ENCODE measurements around the gene FKBP7.
"Not testable (repeated sequence)": the region's sequence is repeated elsewhere in the genome, so short reads cannot be mapped to it uniquely, and the experiment has no call there.

Gene FKBP7

GRCh38 chr2:178478439-178479274, at the start of gene FKBP7:
TSS of gene FKBP7 (minus strand) at chr2:178478600. CDS start at chr2:178478499, 101 bp downstream.
- H3K4me1 Mint-ChIP-seq (ENCODE audit: low read depth) = peaks cover 41% of the 10 kb centered on the region
- H3K9me3 Mint-ChIP-seq = no peaks in the 10 kb centered on the region
- H3K4me3 Mint-ChIP-seq = peak within 1 kb of the TSS; percentile 97
- H3K36me3 Mint-ChIP-seq (ENCODE audit: low read depth) = peaks cover 5% of the 10 kb centered on the region
- H3K27ac Mint-ChIP-seq = peak within 1 kb of the TSS; percentile 99
- no peaks in the 10 kb centered on the region for H3K27me3 Mint-ChIP-seq (ENCODE audit: low read depth)

- no peak overlapping the region for H3K4me3 Mint-ChIP-seq
- H3K36me3 Mint-ChIP-seq (ENCODE audit: low read depth) = peaks cover 33% of the 10 kb centered on the region
- H3K9me3 Mint-ChIP-seq = no peaks in the 10 kb centered on the region
- no peaks in the 10 kb centered on the region for H3K27me3 Mint-ChIP-seq (ENCODE audit: low read depth)
- peaks cover 61% of the 10 kb centered on the region for H3K4me1 Mint-ChIP-seq (ENCODE audit: low read depth)
- H3K27ac Mint-ChIP-seq = no peak overlapping the region
Observed at GRCh38 chr2:178527592-178527991, 49.2 kb upstream of the FKBP7 start.

GRCh38 chr2:178526256-178526655, 47.9 kb upstream of the FKBP7 start:
- Mint-ChIP-seq H3K9me3 (peaks cover 4% of the 10 kb centered on the region), H3K27me3 (ENCODE audit: low read depth) (no peaks in the 10 kb centered on the region), H3K36me3 (ENCODE audit: low read depth) (peaks cover 29% of the 10 kb centered on the region), H3K27ac (no peak overlapping the region), H3K4me1 (ENCODE audit: low read depth) (peaks cover 59% of the 10 kb centered on the region), H3K4me3 (peak overlapping the region; percentile 17)

GRCh38 chr2:178525460-178525859, 47.1 kb upstream of the FKBP7 start:
- H3K9me3 Mint-ChIP-seq; H3K27me3 Mint-ChIP-seq (ENCODE audit: low read depth): not testable (repeated sequence)
- peaks cover 55% of the 10 kb centered on the region for H3K4me1 Mint-ChIP-seq (ENCODE audit: low read depth)
- peaks cover 23% of the 10 kb centered on the region for H3K36me3 Mint-ChIP-seq (ENCODE audit: low read depth)
- H3K27ac Mint-ChIP-seq = peak overlapping the region; percentile 31
- peak overlapping the region; percentile 57 for H3K4me3 Mint-ChIP-seq

- not testable (repeated sequence) for H3K27me3 Mint-ChIP-seq (ENCODE audit: low read depth); H3K9me3 Mint-ChIP-seq; H3K27ac Mint-ChIP-seq
- H3K36me3 Mint-ChIP-seq (ENCODE audit: low read depth) = peaks cover 21% of the 10 kb centered on the region
- H3K4me3 Mint-ChIP-seq = peak overlapping the region; percentile 21
- peaks cover 55% of the 10 kb centered on the region for H3K4me1 Mint-ChIP-seq (ENCODE audit: low read depth)
Observed at GRCh38 chr2:178525010-178525409, 46.6 kb upstream of the FKBP7 start.

- H3K4me3 Mint-ChIP-seq = peak overlapping the region; percentile 94
- peak overlapping the region; percentile 84 for H3K27ac Mint-ChIP-seq
- H3K27me3 Mint-ChIP-seq (ENCODE audit: low read depth) = no peaks in the 10 kb centered on the region
Observed at GRCh38 chr2:178523596-178524134, 45.3 kb upstream of the FKBP7 start.

GRCh38 chr2:178522950-178523595, 44.7 kb upstream of the FKBP7 start:
- H3K4me3 Mint-ChIP-seq = peak overlapping the region; percentile 94
- H3K36me3 Mint-ChIP-seq (ENCODE audit: low read depth) = peaks cover 19% of the 10 kb centered on the region
- peaks cover 4% of the 10 kb centered on the region for H3K9me3 Mint-ChIP-seq
- peak overlapping the region; percentile 84 for H3K27ac Mint-ChIP-seq
- peaks cover 46% of the 10 kb centered on the region for H3K4me1 Mint-ChIP-seq (ENCODE audit: low read depth)
- no peaks in the 10 kb centered on the region for H3K27me3 Mint-ChIP-seq (ENCODE audit: low read depth)

More at GRCh38 chr2:178523596-178524134, 45.3 kb upstream of the FKBP7 start:
- H3K4me1 Mint-ChIP-seq (ENCODE audit: low read depth) = peaks cover 48% of the 10 kb centered on the region
- H3K36me3 Mint-ChIP-seq (ENCODE audit: low read depth) = peaks cover 19% of the 10 kb centered on the region
- H3K9me3 Mint-ChIP-seq = peaks cover 4% of the 10 kb centered on the region

GRCh38 chr2:178521304-178522150, 43.1 kb upstream of the FKBP7 start:
- Mint-ChIP-seq H3K27me3 (ENCODE audit: low read depth) (no peaks in the 10 kb centered on the region), H3K4me3 (peak overlapping the region; percentile 14), H3K9me3 (peaks cover 4% of the 10 kb centered on the region), H3K4me1 (ENCODE audit: low read depth) (peaks cover 38% of the 10 kb centered on the region), H3K36me3 (ENCODE audit: low read depth) (peaks cover 15% of the 10 kb centered on the region), H3K27ac (peak overlapping the region; percentile 62)

GRCh38 chr2:178517496-178517895, 39.1 kb upstream of the FKBP7 start:
- H3K9me3 Mint-ChIP-seq = peaks cover 4% of the 10 kb centered on the region
- H3K36me3 Mint-ChIP-seq (ENCODE audit: low read depth) = peaks cover 14% of the 10 kb centered on the region
- H3K4me1 Mint-ChIP-seq (ENCODE audit: low read depth) = peaks cover 30% of the 10 kb centered on the region
- no peaks in the 10 kb centered on the region for H3K27me3 Mint-ChIP-seq (ENCODE audit: low read depth)
- no peak overlapping the region for H3K4me3 Mint-ChIP-seq
- no peak overlapping the region for H3K27ac Mint-ChIP-seq

- no peaks in the 10 kb centered on the region for H3K9me3 Mint-ChIP-seq
- H3K36me3 Mint-ChIP-seq (ENCODE audit: low read depth) = peaks cover 17% of the 10 kb centered on the region
- no peaks in the 10 kb centered on the region for H3K27me3 Mint-ChIP-seq (ENCODE audit: low read depth)
- H3K27ac Mint-ChIP-seq = peak overlapping the region; percentile 1
- H3K4me3 Mint-ChIP-seq = peak overlapping the region; percentile 25
- H3K4me1 Mint-ChIP-seq (ENCODE audit: low read depth) = peaks cover 19% of the 10 kb centered on the region
Observed at GRCh38 chr2:178514664-178515063, 36.3 kb upstream of the FKBP7 start.

GRCh38 chr2:178513876-178514275, 35.5 kb upstream of the FKBP7 start:
- Mint-ChIP-seq H3K4me3 (no peak overlapping the region), H3K4me1 (ENCODE audit: low read depth) (peaks cover 20% of the 10 kb centered on the region), H3K27me3 (ENCODE audit: low read depth) (no peaks in the 10 kb centered on the region), H3K27ac (no peak overlapping the region), H3K36me3 (ENCODE audit: low read depth) (peaks cover 20% of the 10 kb centered on the region), H3K9me3 (no peaks in the 10 kb centered on the region)

- H3K27me3 Mint-ChIP-seq (ENCODE audit: low read depth) = no peaks in the 10 kb centered on the region
- peaks cover 29% of the 10 kb centered on the region for H3K4me1 Mint-ChIP-seq (ENCODE audit: low read depth)
- H3K27ac Mint-ChIP-seq = no peak overlapping the region
- H3K9me3 Mint-ChIP-seq = no peaks in the 10 kb centered on the region
- H3K4me3 Mint-ChIP-seq = no peak overlapping the region
- peaks cover 20% of the 10 kb centered on the region for H3K36me3 Mint-ChIP-seq (ENCODE audit: low read depth)
Observed at GRCh38 chr2:178512484-178512883, 34.1 kb upstream of the FKBP7 start.

GRCh38 chr2:178510384-178510783, 32.0 kb upstream of the FKBP7 start:
- H3K27ac Mint-ChIP-seq = no peak overlapping the region
- H3K36me3 Mint-ChIP-seq (ENCODE audit: low read depth) = peaks cover 23% of the 10 kb centered on the region
- H3K27me3 Mint-ChIP-seq (ENCODE audit: low read depth) = no peaks in the 10 kb centered on the region
- no peak overlapping the region for H3K4me3 Mint-ChIP-seq
- peaks cover 38% of the 10 kb centered on the region for H3K4me1 Mint-ChIP-seq (ENCODE audit: low read depth)
- H3K9me3 Mint-ChIP-seq = no peaks in the 10 kb centered on the region

- Mint-ChIP-seq H3K9me3 (no peaks in the 10 kb centered on the region), H3K4me1 (ENCODE audit: low read depth) (peaks cover 24% of the 10 kb centered on the region), H3K36me3 (ENCODE audit: low read depth) (peaks cover 22% of the 10 kb centered on the region), H3K4me3 (no peak overlapping the region), H3K27ac (no peak overlapping the region), H3K27me3 (ENCODE audit: low read depth) (no peaks in the 10 kb centered on the region)
Observed at GRCh38 chr2:178508646-178509045, 30.2 kb upstream of the FKBP7 start.
